ENCODE data around the gene HOXB3. TPM values are rescaled to one million over a fixed set of nuclear protein-coding genes. Genes with fewer than 3 reads are reported as not detected.
A peak's percentile ranks its signal among the peaks of the same experiment; 100 is the strongest.

The HOXB3 gene
- total RNA-seq, 3 donors from 2014 or later (not counting 1 experiment from before 2014, with no cell fraction given), result 7.9 to 15.6 (median 15.3) TPM

DNA sequence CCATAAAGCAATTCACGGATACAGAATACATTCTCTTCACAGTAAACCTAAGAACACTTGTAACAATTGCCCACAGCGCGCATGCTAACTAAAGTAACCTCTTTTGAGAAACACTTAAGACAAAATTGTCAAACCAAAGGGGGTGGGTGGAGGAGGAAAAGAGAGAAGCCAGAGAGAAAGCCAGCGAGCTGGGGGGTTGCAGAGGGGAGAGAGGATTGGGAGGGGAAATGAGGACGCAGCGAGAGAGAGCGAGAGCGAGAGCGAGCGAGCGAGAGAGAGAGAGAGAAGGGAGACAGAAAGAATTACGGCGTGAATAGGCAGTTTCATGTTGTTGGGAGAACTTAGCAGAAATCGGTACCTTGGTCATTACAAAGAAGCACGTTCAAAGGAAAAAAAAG, 22.4 kb upstream of the HOXB3 start:
- no peak overlapping the region for H3K27ac ChIP-seq (ENCODE audit: low read length)
- H3K36me3 ChIP-seq (ENCODE audit: control insufficient read depth, insufficient read depth, low read length), result no peaks in the 10 kb centered on the region
- peaks cover 53% of the 10 kb centered on the region for H3K4me1 ChIP-seq (ENCODE audit: control insufficient read depth, insufficient read depth, low read length)
- peaks cover 49 to 54% of the 10 kb centered on the region in 2 donors for H3K27me3 Mint-ChIP-seq (ENCODE audit: low read depth in 2 of 2)
- peak overlapping the region; percentile 24 for H3K4me3 ChIP-seq (ENCODE audit: low read length)
- WGBS (ENCODE audit: insufficient coverage), result under 1% methylated on average over 13 of the region's 15 CpGs
- intact Hi-C loops (cut with micrococcal nuclease), result loop anchor here (2.0 to 10.0 kb wide), 3 partner anchors 16 to 142 kb away; partner anchors contain the start of genes PRAC1 and PRAC2
- no peaks in the 10 kb centered on the region for H3K9me3 ChIP-seq (ENCODE audit: control insufficient read depth, insufficient read depth, low read length)
- no peaks in the 10 kb centered on the region for H3K9me3 Mint-ChIP-seq
- DNase-seq (peak in 1 of 2 donors; percentile 48), ATAC-seq (peak; percentile 14 to 20 (median 16))
- H3K4me3 Mint-ChIP-seq, result peak overlapping the region; percentile 89
- peaks cover 7% of the 10 kb centered on the region for H3K36me3 Mint-ChIP-seq
- peaks cover 57% of the 10 kb centered on the region for H3K27me3 ChIP-seq (ENCODE audit: control insufficient read depth, insufficient read depth, low read length)
- peak overlapping the region; percentile 7 to 78 for H3K27ac Mint-ChIP-seq
- H3K4me1 Mint-ChIP-seq, result peaks cover 48 to 50% of the 10 kb centered on the region in 2 donors
- TF ChIP-seq, protein P1, sequence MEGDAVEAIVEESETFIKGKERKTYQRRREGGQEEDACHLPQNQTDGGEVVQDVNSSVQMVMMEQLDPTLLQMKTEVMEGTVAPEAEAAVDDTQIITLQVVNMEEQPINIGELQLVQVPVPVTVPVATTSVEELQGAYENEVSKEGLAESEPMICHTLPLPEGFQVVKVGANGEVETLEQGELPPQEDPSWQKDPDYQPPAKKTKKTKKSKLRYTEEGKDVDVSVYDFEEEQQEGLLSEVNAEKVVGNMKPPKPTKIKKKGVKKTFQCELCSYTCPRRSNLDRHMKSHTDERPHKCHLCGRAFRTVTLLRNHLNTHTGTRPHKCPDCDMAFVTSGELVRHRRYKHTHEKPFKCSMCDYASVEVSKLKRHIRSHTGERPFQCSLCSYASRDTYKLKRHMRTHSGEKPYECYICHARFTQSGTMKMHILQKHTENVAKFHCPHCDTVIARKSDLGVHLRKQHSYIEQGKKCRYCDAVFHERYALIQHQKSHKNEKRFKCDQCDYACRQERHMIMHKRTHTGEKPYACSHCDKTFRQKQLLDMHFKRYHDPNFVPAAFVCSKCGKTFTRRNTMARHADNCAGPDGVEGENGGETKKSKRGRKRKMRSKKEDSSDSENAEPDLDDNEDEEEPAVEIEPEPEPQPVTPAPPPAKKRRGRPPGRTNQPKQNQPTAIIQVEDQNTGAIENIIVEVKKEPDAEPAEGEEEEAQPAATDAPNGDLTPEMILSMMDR (IDR thresholded peaks at IDR 0.05), result no peak

- Histone ChIP-seq H3K9me3 (ENCODE audit: control insufficient read depth, insufficient read depth, low read length) (no peaks in the 10 kb centered on the region), H3K36me3 (ENCODE audit: control insufficient read depth, insufficient read depth, low read length) (no peaks in the 10 kb centered on the region), H3K27ac (ENCODE audit: low read length) (no peak overlapping the region), H3K27me3 (ENCODE audit: control insufficient read depth, insufficient read depth, low read length) (peaks cover 52% of the 10 kb centered on the region), H3K4me1 (ENCODE audit: control insufficient read depth, insufficient read depth, low read length) (peaks cover 53% of the 10 kb centered on the region), H3K4me3 (ENCODE audit: low read length) (peak overlapping the region; percentile 85)
- WGBS (ENCODE audit: insufficient coverage), result 4% methylated on average over 35 of the region's 36 CpGs
- Mint-ChIP-seq H3K27me3 (ENCODE audit: low read depth in 2 of 2) (peaks cover 43 to 49% of the 10 kb centered on the region in 2 donors), H3K9me3 (no peaks in the 10 kb centered on the region), H3K4me1 (peaks cover 44 to 48% of the 10 kb centered on the region in 2 donors), H3K36me3 (peaks cover 2% of the 10 kb centered on the region), H3K27ac (peak overlapping the region; percentile 7 to 78), H3K4me3 (peak overlapping the region; percentile 98)
- intact Hi-C loops (cut with micrococcal nuclease), result loop anchor here (2.0 to 10.0 kb wide), 3 partner anchors 15 to 143 kb away; partner anchors contain the start of genes PRAC1 and PRAC2
- ATAC-seq (peak in 2 of 3 donors; percentile 15 to 18), DNase-seq (peak in 1 of 2 donors; percentile 50)
- TF ChIP-seq, protein P1 (IDR thresholded peaks at IDR 0.05), result no peak
Measured at GRCh38 chr17:48611681-48612455, 21.8 kb upstream of the HOXB3 start.

DNA sequence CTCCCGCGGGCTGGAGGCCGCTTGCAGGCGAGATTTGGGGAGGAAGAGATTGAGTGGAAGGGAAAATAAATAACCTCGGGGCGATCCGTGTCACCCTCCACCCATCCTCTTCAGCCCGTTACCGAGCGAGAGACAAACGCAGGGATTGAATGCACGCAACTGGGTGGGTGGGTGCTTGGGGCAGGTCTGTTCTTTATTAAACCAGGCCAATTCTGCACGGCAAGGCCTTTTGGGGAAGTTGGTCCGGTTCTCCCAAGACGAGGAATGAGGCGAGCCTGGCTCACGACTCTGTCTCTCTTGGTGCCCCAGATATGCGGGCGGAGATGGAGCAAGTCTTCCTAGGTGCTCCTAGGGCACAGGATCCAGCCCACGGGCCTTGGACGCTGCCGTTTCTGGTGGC, 21.2 kb upstream of the HOXB3 start:
- Histone ChIP-seq H3K9me3 (ENCODE audit: control insufficient read depth, insufficient read depth, low read length) (no peaks in the 10 kb centered on the region), H3K36me3 (ENCODE audit: control insufficient read depth, insufficient read depth, low read length) (no peaks in the 10 kb centered on the region), H3K27me3 (ENCODE audit: control insufficient read depth, insufficient read depth, low read length) (peaks cover 45% of the 10 kb centered on the region), H3K27ac (ENCODE audit: low read length) (no peak overlapping the region), H3K4me1 (ENCODE audit: control insufficient read depth, insufficient read depth, low read length) (peaks cover 53% of the 10 kb centered on the region), H3K4me3 (ENCODE audit: low read length) (peak overlapping the region; percentile 85)
- intact Hi-C loops (cut with micrococcal nuclease), result loop anchor here (5.0 to 10.0 kb wide), 2 partner anchors 111 to 144 kb away; partner anchors contain the start of genes PRAC1 and PRAC2
- no peaks in the 10 kb centered on the region for H3K36me3 Mint-ChIP-seq
- H3K9me3 Mint-ChIP-seq, result no peaks in the 10 kb centered on the region
- TF ChIP-seq, protein P1 (IDR thresholded peaks at IDR 0.05), result no peak
- H3K27me3 Mint-ChIP-seq (ENCODE audit: low read depth in 2 of 2), result peaks cover 36 to 49% of the 10 kb centered on the region in 2 donors
- WGBS (ENCODE audit: insufficient coverage), result 1% methylated on average over 16 of the region's 22 CpGs
- H3K4me1 Mint-ChIP-seq, result peaks cover 43 to 48% of the 10 kb centered on the region in 2 donors
- no peak for ATAC-seq
- peak overlapping the region; percentile 43 to 78 for H3K27ac Mint-ChIP-seq
- no peak for DNase-seq
- H3K4me3 Mint-ChIP-seq, result peak overlapping the region; percentile 98
